Epithelial cell of proximal tubule (primary cell): ENCODE measurements around the gene SH2D5. TPM values are rescaled to one million over a fixed set of nuclear protein-coding genes. Genes with fewer than 3 reads are reported as not detected.
A peak's percentile ranks its signal among the peaks of the same experiment; 100 is the strongest.

Source experiments
- DNase-seq: peaks from one replicate; pipeline ENCODE4 v3.0.0-alpha.2; 2011; ENCODE audit warnings: low read depth
- H3K4me3 ChIP-seq: 2 replicates; pipeline ENCODE4 v1.5.1; 2011; ENCODE audit warnings: low read depth, mild to moderate bottlenecking, low read length
- CTCF ChIP-seq: conservative IDR thresholded peaks from 2 replicates; pipeline ENCODE4 v1.5.1; 2012; ENCODE audit warnings: low read depth, mild to moderate bottlenecking, low read length
- total RNA-seq: library from RNA; depleted of rRNA; stranded (reverse); fragments of >200 nt; gene quantifications from 2 replicates; pipeline ENCODE4 v1.2.3, GENCODE V29; 2015

Gene SH2D5
- total RNA-seq, 1 donor from 2014 or later, result 15.2 TPM

GRCh38 chr1:20732071-20732587 is 374 bp downstream of the SH2D5 start:
- TF ChIP-seq CTCF, result no peak
- H3K4me3 ChIP-seq, result peak overlapping the region; percentile 74
- no peak for DNase-seq

GRCh38 chr1:20731057-20731991 is 1.2 kb downstream of the SH2D5 start:
- DNase-seq, result no peak
- peak overlapping the region; percentile 74 for H3K4me3 ChIP-seq
- no peak for TF ChIP-seq CTCF

GRCh38 chr1:20730690-20731056 is 1.8 kb downstream of the SH2D5 start:
- no peak for TF ChIP-seq CTCF
- peak overlapping the region; percentile 74 for H3K4me3 ChIP-seq
- DNase-seq, result no peak

GRCh38 chr1:20729990-20730689 is 2.4 kb downstream of the SH2D5 start:
- TF ChIP-seq CTCF, result no peak
- no peak for DNase-seq
- H3K4me3 ChIP-seq, result peak overlapping the region; percentile 74

GRCh38 chr1:20729155-20729931 is 3.2 kb downstream of the SH2D5 start:
- no peak overlapping the region for H3K4me3 ChIP-seq
- TF ChIP-seq CTCF, result no peak
- DNase-seq, result no peak

GRCh38 chr1:20728371-20729154 is 3.9 kb downstream of the SH2D5 start:
- no peak for TF ChIP-seq CTCF
- no peak for DNase-seq
- no peak overlapping the region for H3K4me3 ChIP-seq
